ENCODE data around the gene PTPRN2. TPM values are rescaled to one million over a fixed set of nuclear protein-coding genes. Genes with fewer than 3 reads are reported as not detected.

Gene PTPRN2
- total RNA-seq, 1 experiment from 2014 or later, result 1.2 TPM

DNA sequence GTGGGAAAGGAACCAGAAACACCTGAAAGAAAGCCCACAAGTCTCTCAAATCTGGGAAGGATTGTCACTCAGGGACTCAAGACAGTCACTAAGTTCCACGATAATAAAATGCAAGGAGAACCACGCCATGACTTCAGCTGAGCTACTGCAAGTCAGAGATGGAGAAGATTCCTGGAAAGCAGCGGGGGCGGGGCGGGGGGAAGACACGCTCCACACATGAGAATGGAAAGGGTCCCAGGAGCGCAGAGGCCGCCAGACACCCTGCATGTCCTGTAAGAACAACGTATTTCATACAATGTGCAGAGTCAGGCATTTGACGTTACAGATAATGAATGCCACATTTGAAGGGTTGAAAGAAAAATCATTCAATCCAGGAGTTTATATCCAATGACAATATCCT lies 448.1 kb downstream of the PTPRN2 start:
- Histone ChIP-seq H3K27ac (no peak overlapping the region), H3K4me1 (replicated peaks) (no peaks in the 10 kb centered on the region), H3K4me3 (no peak overlapping the region), H3K36me3 (no peaks in the 10 kb centered on the region), H3K27me3 (replicated peaks) (no peaks in the 10 kb centered on the region), H3K9me3 (replicated peaks) (peaks cover 27% of the 10 kb centered on the region)
- no peak for DNase-seq (ENCODE audit: low read depth in 1 of 2, low spot score in 2 of 2)

DNA sequence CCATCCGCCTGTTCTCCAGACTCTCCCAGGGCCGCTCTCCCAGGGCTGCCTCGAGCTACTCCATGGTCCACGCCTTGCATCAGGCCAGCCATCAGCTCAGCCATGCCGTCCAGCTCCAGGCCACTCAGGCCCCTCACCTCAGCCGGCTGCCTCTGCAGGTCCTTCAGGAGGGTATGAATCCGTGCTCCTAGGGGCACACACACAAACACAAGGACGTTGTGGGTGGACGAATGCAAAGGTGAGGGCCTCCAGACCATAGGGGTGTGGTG lies 449.4 kb downstream of the PTPRN2 start:
- no peak for DNase-seq (ENCODE audit: low read depth in 1 of 2, low spot score in 2 of 2)
- no peaks in the 10 kb centered on the region for H3K36me3 ChIP-seq
- H3K27me3 ChIP-seq (replicated peaks), result no peaks in the 10 kb centered on the region
- no peak overlapping the region for H3K27ac ChIP-seq
- H3K9me3 ChIP-seq (replicated peaks), result peaks cover 18% of the 10 kb centered on the region
- H3K4me1 ChIP-seq (replicated peaks), result no peaks in the 10 kb centered on the region
- H3K4me3 ChIP-seq, result no peak overlapping the region

DNA sequence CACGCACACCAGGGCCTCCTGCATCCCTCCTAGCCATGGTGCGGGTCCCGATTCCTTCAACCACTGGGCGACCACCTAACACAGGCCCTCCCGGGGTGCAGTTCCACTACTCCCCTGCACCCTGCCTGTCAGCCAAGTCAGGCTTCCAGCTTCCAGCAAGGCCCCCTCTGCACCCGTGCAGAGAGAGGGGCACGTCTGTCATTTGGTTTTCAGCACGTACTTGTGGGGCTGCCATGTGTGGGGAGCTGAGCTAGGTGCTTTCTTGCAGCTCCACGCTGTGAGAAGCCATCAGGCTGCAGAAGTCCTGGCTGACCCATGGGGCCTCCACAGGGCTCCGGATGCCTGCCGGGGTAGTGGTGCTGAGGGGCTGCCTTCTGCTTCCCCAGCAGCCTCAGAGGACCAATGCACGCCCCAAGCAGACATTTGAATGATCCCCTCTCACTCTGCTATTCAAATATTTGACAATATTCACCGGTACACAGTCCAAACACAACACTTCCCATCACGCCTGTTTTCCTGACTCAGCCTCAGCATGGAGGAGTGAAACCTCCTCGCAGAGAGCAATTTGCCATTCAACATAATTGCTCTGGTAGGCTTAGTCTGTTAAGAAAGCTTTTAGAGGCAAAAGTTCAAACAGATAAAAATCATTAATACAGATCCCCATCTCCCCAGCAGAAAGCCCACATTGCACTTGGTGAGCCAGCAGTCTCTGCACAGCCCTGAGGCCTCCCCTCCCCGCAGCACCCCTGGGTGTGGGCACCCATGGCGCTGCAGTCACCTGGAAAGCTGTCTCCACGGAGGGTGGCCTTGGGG lies 449.9 kb downstream of the PTPRN2 start:
- Histone ChIP-seq H3K4me3 (no peak overlapping the region), H3K36me3 (no peaks in the 10 kb centered on the region), H3K4me1 (replicated peaks) (no peaks in the 10 kb centered on the region), H3K9me3 (replicated peaks) (peaks cover 17% of the 10 kb centered on the region), H3K27ac (no peak overlapping the region), H3K27me3 (replicated peaks) (no peaks in the 10 kb centered on the region)
- no peak for DNase-seq (ENCODE audit: low read depth in 1 of 2, low spot score in 2 of 2)

DNA sequence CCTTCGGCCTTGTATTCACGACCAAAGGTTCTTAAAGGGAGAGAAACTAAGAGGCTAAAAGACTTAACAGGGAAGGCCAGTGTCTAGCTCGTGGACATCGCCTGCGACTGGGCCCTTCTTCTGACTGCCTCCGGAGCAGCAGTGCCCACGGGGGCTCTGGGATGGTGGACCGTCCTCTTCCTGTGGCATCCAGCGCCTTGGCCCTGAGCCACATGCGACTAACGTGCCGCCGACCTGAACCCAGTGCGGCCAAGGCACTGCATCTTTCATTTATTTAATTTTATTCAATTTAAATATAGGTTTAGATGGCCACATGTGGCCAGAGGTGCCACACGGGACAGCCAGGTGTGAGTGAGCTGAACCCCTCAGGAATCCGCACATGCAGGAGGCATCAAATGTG lies 451.7 kb downstream of the PTPRN2 start:
- H3K9me3 ChIP-seq (replicated peaks), result peaks cover 24% of the 10 kb centered on the region
- H3K36me3 ChIP-seq, result no peaks in the 10 kb centered on the region
- no peaks in the 10 kb centered on the region for H3K27me3 ChIP-seq (replicated peaks)
- H3K4me3 ChIP-seq, result no peak overlapping the region
- H3K4me1 ChIP-seq (replicated peaks), result no peaks in the 10 kb centered on the region
- no peak for DNase-seq (ENCODE audit: low read depth in 1 of 2, low spot score in 2 of 2)
- no peak overlapping the region for H3K27ac ChIP-seq

DNA sequence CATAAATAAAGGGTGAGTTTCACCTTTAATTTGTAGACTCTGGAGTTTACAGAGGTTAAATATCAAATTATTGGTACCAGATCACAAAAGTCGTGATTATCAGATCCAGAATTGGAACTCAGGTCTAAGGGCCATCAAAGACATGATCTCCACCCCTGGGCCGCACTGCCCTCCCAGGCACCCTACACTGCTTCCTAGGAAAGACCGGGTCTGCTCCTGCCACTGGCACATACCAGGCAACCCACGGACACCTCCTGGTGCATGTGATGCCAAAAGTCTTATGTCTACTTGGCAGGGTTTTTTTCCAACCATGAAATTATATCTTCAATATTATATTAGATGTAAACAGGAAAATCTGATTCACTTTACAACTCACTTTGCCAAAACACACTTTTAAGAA lies 452.8 kb downstream of the PTPRN2 start:
- Histone ChIP-seq H3K9me3 (replicated peaks) (peaks cover 22% of the 10 kb centered on the region), H3K27ac (no peak overlapping the region), H3K36me3 (no peaks in the 10 kb centered on the region), H3K4me3 (no peak overlapping the region), H3K4me1 (replicated peaks) (no peaks in the 10 kb centered on the region), H3K27me3 (replicated peaks) (no peaks in the 10 kb centered on the region)
- DNase-seq (ENCODE audit: low read depth in 1 of 2, low spot score in 2 of 2), result no peak

DNA sequence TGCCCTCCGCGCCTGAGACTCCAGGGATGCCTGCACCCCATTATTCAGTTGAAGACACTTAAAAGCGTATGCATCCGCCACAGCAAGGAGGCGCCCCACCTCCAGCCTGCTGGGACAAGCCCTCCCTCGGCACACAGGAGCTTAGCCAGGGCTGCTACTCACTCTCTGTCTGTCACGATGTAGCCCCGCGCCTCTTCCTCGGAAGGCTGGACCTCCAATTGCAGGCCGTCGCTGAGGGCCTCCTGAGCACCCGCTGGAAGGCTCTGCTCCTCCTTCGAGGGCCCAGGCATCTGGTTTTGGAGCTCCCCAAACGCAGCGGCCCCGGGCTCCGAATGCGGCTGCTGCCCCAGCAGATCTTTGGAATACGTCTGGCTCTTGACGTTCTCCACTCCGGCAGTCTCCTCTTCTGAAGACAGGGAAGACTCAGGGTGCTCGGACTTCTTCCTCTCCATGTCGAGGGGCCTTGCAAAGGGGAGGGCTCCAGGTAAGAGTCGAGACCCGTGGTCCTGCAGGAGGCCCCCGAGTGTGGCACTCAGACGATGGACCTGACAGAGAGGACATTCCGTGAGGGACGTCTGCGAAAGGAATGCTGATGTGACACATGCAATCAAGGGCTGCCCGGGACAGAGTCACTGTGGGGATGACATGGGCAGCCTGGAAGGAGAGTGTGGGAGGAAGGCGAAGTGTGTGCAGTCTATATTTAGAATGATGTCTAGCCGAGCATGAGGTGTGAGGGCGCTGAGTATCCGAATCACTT lies 453.9 kb downstream of the PTPRN2 start:
- Histone ChIP-seq H3K27ac (no peak overlapping the region), H3K4me3 (no peak overlapping the region), H3K9me3 (replicated peaks) (peaks cover 27% of the 10 kb centered on the region), H3K36me3 (no peaks in the 10 kb centered on the region), H3K27me3 (replicated peaks) (no peaks in the 10 kb centered on the region), H3K4me1 (replicated peaks) (no peaks in the 10 kb centered on the region)
- no peak for DNase-seq (ENCODE audit: low read depth in 1 of 2, low spot score in 2 of 2)

DNA sequence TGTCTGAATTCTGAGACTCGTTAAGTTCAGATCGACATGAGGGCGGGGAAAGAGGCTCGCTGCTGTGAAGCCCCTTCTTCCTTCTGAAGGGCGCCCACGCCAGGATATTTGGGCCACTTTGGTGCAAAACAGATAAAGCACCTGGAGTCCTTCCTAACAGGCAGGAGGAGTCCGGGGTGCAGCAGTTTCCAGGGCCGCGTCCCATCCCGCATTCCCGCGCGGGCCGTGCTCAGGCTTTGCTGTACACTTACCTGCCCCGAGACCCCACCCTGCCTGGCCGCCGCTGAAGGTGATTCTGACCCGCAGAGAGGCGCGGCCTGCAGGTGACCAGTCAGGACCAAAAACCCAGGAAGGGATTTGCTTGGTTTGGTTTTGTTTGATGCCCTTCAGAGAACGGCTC lies 454.6 kb downstream of the PTPRN2 start:
- Histone ChIP-seq H3K27ac (no peak overlapping the region), H3K9me3 (replicated peaks) (peaks cover 24% of the 10 kb centered on the region), H3K4me1 (replicated peaks) (no peaks in the 10 kb centered on the region)

DNA sequence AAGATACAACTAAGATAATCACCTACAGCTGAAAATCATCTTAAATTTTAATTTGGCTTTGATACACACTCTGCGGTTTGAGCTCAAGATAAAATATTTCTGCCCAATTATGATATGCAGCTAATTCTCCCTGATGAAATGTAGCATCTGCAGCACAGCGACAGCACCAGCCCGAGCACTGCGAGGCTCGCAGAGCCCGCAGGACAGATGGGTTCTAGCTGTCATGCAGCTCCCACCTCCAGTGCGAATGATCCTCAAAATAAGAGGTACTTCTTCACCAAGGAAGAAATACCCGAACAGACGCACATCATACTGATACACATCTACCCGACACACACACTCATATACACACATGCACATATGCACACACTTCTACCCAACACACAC lies 457.6 kb downstream of the PTPRN2 start:
- Histone ChIP-seq H3K4me3 (no peak overlapping the region), H3K36me3 (no peaks in the 10 kb centered on the region), H3K27me3 (replicated peaks) (no peaks in the 10 kb centered on the region), H3K27ac (no peak overlapping the region), H3K9me3 (replicated peaks) (peaks cover 23% of the 10 kb centered on the region), H3K4me1 (replicated peaks) (no peaks in the 10 kb centered on the region)
- no peak for DNase-seq (ENCODE audit: low read depth in 1 of 2, low spot score in 2 of 2)

More for the DNA sequence above, 454.6 kb downstream of the PTPRN2 start:
- H3K27me3 ChIP-seq (replicated peaks), result no peaks in the 10 kb centered on the region
- no peaks in the 10 kb centered on the region for H3K36me3 ChIP-seq
- no peak overlapping the region for H3K4me3 ChIP-seq
- DNase-seq (ENCODE audit: low read depth in 1 of 2, low spot score in 2 of 2), result no peak

DNA sequence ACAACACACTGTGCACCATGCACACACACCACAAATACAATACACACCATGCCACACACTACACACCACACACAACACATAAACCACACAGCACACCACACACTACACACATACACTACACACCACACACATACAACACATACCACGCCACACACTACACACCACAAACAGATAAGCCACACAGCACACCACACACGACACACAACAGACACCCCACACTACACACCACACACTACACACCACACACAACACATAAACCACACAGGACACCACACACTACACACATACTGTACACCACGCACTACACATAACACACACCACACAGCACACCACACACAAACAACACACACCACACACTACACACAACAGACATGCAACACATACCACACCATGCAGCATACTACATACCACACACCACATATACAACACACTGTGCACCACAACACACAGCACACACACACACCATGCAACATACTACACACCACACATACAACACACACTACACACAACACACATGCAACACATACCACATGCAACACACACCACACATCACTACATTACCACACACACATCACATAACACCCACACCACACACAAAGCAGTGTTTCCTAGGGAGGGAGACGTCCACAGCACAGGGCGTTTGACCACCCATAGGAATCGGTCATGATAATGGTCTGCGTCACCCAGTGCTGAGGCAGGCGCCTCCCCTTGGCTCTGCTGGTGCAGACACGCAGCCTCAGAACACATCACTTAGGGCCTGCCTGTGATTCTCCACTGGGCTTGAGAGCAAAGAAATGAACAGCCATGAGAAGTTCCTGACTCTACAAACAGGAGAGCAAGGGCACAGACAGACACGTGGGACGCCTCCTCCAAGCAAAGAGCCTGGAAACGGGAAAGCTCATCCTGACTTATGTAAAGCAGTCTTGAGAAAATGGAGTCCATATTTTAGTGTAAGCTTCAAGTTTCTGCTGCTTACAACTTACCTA lies 458.3 kb downstream of the PTPRN2 start:
- Histone ChIP-seq H3K4me3 (no peak overlapping the region), H3K27me3 (replicated peaks) (no peaks in the 10 kb centered on the region), H3K36me3 (no peaks in the 10 kb centered on the region), H3K4me1 (replicated peaks) (no peaks in the 10 kb centered on the region), H3K9me3 (replicated peaks) (peaks cover 23% of the 10 kb centered on the region), H3K27ac (no peak overlapping the region)
- DNase-seq (ENCODE audit: low read depth in 1 of 2, low spot score in 2 of 2), result no peak

DNA sequence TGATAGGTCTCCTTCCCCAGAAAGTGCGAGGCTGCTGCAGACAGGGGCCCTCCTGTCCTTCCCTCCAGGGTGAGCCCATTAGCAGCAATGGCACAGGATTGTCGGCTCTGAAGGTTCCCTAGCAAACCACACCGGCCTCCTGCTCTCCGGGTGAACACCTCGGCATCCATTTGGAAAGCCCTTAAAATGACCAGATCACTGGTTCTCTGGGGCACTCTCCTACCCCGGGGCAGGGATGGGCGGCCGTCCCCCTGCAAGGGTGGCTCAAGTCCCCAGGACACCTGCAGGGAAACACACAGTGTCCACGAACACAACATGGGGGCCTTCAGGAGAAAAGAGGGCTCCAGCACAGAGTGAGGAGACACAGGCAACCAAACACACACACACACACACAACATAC lies 459.1 kb downstream of the PTPRN2 start:
- Histone ChIP-seq H3K27me3 (replicated peaks) (no peaks in the 10 kb centered on the region), H3K27ac (no peak overlapping the region), H3K4me3 (no peak overlapping the region), H3K4me1 (replicated peaks) (no peaks in the 10 kb centered on the region), H3K9me3 (replicated peaks) (peaks cover 23% of the 10 kb centered on the region), H3K36me3 (no peaks in the 10 kb centered on the region)
- DNase-seq (ENCODE audit: low read depth in 1 of 2, low spot score in 2 of 2), result no peak

DNA sequence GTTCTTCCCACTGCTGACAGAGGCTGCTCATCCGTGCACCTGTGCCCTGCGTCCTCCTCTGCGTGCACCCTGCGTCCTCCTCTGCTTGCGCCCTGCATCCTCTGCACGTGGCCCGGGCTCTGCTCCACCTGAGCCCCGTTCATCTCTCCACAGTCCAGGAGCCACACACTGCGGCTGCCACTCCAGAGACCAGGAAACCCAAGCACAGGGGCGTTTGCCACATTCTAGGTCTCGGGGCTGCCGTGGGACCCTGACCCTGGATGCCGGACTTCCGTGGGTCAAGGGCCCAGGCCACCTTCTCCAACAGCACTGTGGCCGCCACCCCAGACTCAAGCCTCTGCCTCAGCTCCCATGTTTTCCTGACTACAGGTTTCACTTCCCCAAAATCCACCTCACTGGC lies 460.4 kb downstream of the PTPRN2 start:
- H3K4me1 ChIP-seq (replicated peaks), result no peaks in the 10 kb centered on the region
- no peaks in the 10 kb centered on the region for H3K36me3 ChIP-seq
- no peak overlapping the region for H3K4me3 ChIP-seq
- H3K9me3 ChIP-seq (replicated peaks), result peaks cover 28% of the 10 kb centered on the region
- H3K27me3 ChIP-seq (replicated peaks), result no peaks in the 10 kb centered on the region
- H3K27ac ChIP-seq, result no peak overlapping the region
- no peak for DNase-seq (ENCODE audit: low read depth in 1 of 2, low spot score in 2 of 2)

DNA sequence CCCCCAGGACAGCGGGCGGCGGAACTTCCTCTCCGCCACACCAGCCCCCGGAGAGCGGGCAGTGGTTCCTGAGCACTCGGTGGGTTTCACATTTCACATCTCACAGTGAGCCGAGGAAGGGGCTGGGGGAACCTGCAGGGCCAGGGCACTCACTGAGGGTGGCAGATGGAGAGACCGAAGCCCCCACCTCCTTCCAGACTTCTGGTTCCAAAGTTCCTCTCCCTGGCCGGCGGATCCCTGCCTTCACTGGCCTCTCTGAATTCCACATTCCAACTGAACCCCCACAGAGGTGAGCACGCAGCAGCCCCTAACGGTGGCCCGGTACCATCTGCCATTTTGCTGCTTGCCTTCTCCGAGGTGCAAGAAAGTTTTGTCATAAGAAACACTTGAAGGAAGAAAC lies 461.0 kb downstream of the PTPRN2 start:
- Histone ChIP-seq H3K4me1 (replicated peaks) (no peaks in the 10 kb centered on the region), H3K27ac (no peak overlapping the region), H3K9me3 (replicated peaks) (peaks cover 28% of the 10 kb centered on the region), H3K36me3 (no peaks in the 10 kb centered on the region), H3K27me3 (replicated peaks) (no peaks in the 10 kb centered on the region), H3K4me3 (no peak overlapping the region)
- DNase-seq (ENCODE audit: low read depth in 1 of 2, low spot score in 2 of 2), result no peak

DNA sequence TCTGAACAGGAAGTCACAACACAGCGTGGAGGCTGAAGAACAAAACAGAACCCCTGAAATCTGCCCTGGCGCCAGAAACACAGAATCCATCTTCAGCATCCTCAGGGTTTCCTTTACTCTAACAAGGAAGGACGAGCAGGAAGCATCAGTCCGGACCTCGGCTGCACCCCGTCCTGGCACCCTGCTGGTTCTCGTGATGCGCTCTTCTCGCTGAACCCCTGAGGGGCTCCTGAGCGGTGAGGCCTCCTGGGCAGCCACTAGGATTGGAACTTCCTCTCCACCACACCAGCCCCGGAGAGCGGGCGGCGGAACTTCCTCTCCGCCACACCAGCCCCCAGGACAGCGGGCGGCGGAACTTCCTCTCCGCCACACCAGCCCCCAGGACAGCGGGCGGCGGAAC lies 461.9 kb downstream of the PTPRN2 start:
- Histone ChIP-seq H3K4me3 (no peak overlapping the region), H3K27me3 (replicated peaks) (no peaks in the 10 kb centered on the region), H3K4me1 (replicated peaks) (no peaks in the 10 kb centered on the region), H3K27ac (no peak overlapping the region), H3K36me3 (no peaks in the 10 kb centered on the region), H3K9me3 (replicated peaks) (peaks cover 24% of the 10 kb centered on the region)
- DNase-seq (ENCODE audit: low read depth in 1 of 2, low spot score in 2 of 2), result no peak

DNA sequence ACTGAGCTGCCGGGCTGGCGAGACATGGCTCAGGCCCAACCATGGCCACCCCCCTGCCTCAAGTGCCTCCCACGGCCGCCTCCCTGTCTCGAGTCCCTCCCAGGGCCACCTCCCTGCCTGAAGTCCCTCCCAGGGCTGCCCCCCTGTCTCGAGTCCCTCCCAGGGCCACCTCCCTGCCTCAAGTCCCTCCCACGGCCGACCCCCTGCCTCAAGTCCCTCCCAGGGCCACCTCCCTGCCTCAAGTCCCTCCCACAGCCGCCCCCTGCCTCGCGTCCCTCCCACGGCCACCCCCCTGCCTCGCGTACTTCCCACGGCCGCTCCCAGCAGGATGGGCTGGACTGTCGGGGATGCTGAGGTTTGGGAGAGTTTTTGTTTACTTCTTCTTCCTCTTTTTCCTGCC lies 462.5 kb downstream of the PTPRN2 start:
- Histone ChIP-seq H3K4me1 (replicated peaks) (no peaks in the 10 kb centered on the region), H3K36me3 (no peaks in the 10 kb centered on the region), H3K27me3 (replicated peaks) (no peaks in the 10 kb centered on the region), H3K9me3 (replicated peaks) (peaks cover 24% of the 10 kb centered on the region), H3K4me3 (no peak overlapping the region), H3K27ac (no peak overlapping the region)
- DNase-seq (ENCODE audit: low read depth in 1 of 2, low spot score in 2 of 2), result no peak
